Panc1 (cell line): ENCODE measurements around the gene ATXN10. TPM values are rescaled to one million over a fixed set of nuclear protein-coding genes. Genes with fewer than 3 reads are reported as not detected.

Source experiments
- ATAC-seq: fragments of 200-7000 bp; cut with Tn5 transposase; 2 replicates; pipeline ENCODE4 v1.9.1; 2020; ENCODE audit warnings: mild to moderate bottlenecking, moderate library complexity
- BruUV-seq: library from RNA; stranded (reverse); fragments of 400-500 nt; replicated peaks from 2 replicates; lab custom pipeline; 2021; lab: Mats Ljungman, UMichigan
- CTCF ChIA-PET: fragments of 300-600 bp; sonication (Branson Sonifier 250); formaldehyde crosslinking; loops from one replicate; lab custom pipeline; 2022; ENCODE audit warnings: antibody characterized with exemption; lab: Charles Lee
- POLR2A ChIA-PET: fragments of 300-600 bp; sonication (Branson Sonifier 250); formaldehyde crosslinking; loops from one replicate; lab custom pipeline; 2022; ENCODE audit warnings: antibody characterized with exemption; lab: Charles Lee
- DNase-seq: peaks from one replicate; pipeline ENCODE4 v3.0.0-alpha.2; 2010; ENCODE audit warnings: low read depth, low spot score
- H3K27ac ChIP-seq: 2 replicates; pipeline ENCODE4 v1.5.1; 2011; ENCODE audit warnings: mild to moderate bottlenecking, low read length, inconsistent platforms
- H3K27me3 ChIP-seq: fragments of 200-500 bp; sonication (Bioruptor generic); 2 replicates; pipeline ENCODE4 v1.6.0; 2014; ENCODE audit warnings: low read length, inconsistent platforms; ENCODE audit not compliant: control insufficient read depth, insufficient read depth
- H3K36me3 ChIP-seq: fragments of 200-500 bp; sonication (Bioruptor generic); 2 replicates; pipeline ENCODE4 v1.5.1; 2014; ENCODE audit warnings: inconsistent platforms, mild to moderate bottlenecking, low read length, moderate library complexity; ENCODE audit not compliant: control insufficient read depth, insufficient read depth
- H3K4me1 ChIP-seq: 2 replicates; pipeline ENCODE4 v1.5.1; 2011; ENCODE audit warnings: inconsistent platforms, mild to moderate bottlenecking, low read length, moderate library complexity; ENCODE audit not compliant: control insufficient read depth, insufficient read depth
- H3K4me3 ChIP-seq, 2 experiments: 2 replicates each; pipeline ENCODE4 v1.5.1; 2011 to 2012; ENCODE audit warnings: low read depth in 2 of 2, low read length in 2 of 2, mild to moderate bottlenecking in 2 of 2, inconsistent platforms in 1 of 2, moderate library complexity in 1 of 2
- H3K9me3 ChIP-seq: fragments of 200-500 bp; sonication (Bioruptor generic); 2 replicates; pipeline ENCODE4 v1.5.1; 2014; ENCODE audit warnings: low read depth, mild to moderate bottlenecking, inconsistent platforms, low read length, moderate library complexity; ENCODE audit not compliant: control insufficient read depth, insufficient read depth
- CTCF ChIP-seq: fragments of 450-650 bp; IDR thresholded peaks from 2 replicates; pipeline ENCODE4 v1.5.1; 2017; ENCODE audit warnings: mild to moderate bottlenecking
- POLR2AphosphoS5 ChIP-seq: IDR thresholded peaks from 2 replicates; pipeline ENCODE4 v1.6.1; 2012; ENCODE audit warnings: mild to moderate bottlenecking, low read depth, low read length, moderate library complexity
- REST ChIP-seq, 2 experiments: IDR thresholded peaks; 2 replicates each; pipeline ENCODE4 v1.6.1; 2011 to 2012; ENCODE audit warnings: low read depth in 2 of 2, control low read depth in 1 of 2, low read length in 1 of 2, mild to moderate bottlenecking in 1 of 2, moderate library complexity in 1 of 2; ENCODE audit not compliant: insufficient read depth in 1 of 2
- SIN3A ChIP-seq: IDR thresholded peaks from 2 replicates; pipeline ENCODE4 v1.6.1; 2012; ENCODE audit warnings: low read depth, mild to moderate bottlenecking, low read length, moderate library complexity, borderline replicate concordance; ENCODE audit not compliant: insufficient read depth
- TCF7L2 ChIP-seq: IDR thresholded peaks from 2 replicates; pipeline ENCODE4 v1.6.1; 2011; ENCODE audit warnings: mild to moderate bottlenecking, low read depth, low read length, inconsistent platforms
- in situ Hi-C: cut with HindIII; loops from 2 replicates; pipeline ENCODE4 v1.10.0; 2016; ENCODE audit warnings: low sequenced_read_pairs, low pct_unique_long_range_greater_than_20kb
- intact Hi-C: fragments of 100-400 bp; cut with micrococcal nuclease; formaldehyde crosslinking; loops from one replicate; pipeline ENCODE4 v1.10.0; 2022; ENCODE audit not compliant: unreplicated experiment
- total RNA-seq: library from RNA; stranded (reverse); gene quantifications from one replicate; pipeline ENCODE4 v1.2.1, GENCODE V29; 2021; ENCODE audit not compliant: unreplicated experiment

Gene ATXN10
- total RNA-seq, 1 experiment from 2014 or later, result 184 TPM

- Histone ChIP-seq H3K4me1 (no peaks in the 10 kb centered on the region), H3K9me3 (no peaks in the 10 kb centered on the region), H3K36me3 (no peaks in the 10 kb centered on the region), H3K4me3 (no peak overlapping the region), H3K27ac (no peak overlapping the region), H3K27me3 (no peaks in the 10 kb centered on the region)
- no TSS peak for BruUV-seq
- intact Hi-C loops (no loop called here), in situ Hi-C loops (no loop called here)
- CTCF ChIA-PET, result no interaction called here
- ATAC-seq, result no peak
- no peak for TF ChIP-seq REST (IDR thresholded peaks at IDR 0.05; ENCODE audit: insufficient read depth in 1 of 2, low read depth in 2 of 2, low read length in 1 of 2)
- no peak for TF ChIP-seq TCF7L2
- no peak for TF ChIP-seq SIN3A
- TF ChIP-seq CTCF, result no peak
- no peak for TF ChIP-seq POLR2AphosphoS5
- DNase-seq, result no peak
- POLR2A ChIA-PET, result no interaction called here
Measured at GRCh38 chr22:45651931-45652528, 19.6 kb upstream of the ATXN10 start.

GRCh38 chr22:45656577-45656976 is 15.1 kb upstream of the ATXN10 start:
- Histone ChIP-seq H3K4me1 (no peaks in the 10 kb centered on the region), H3K27ac (no peak overlapping the region), H3K9me3 (no peaks in the 10 kb centered on the region), H3K4me3 (no peak overlapping the region), H3K27me3 (no peaks in the 10 kb centered on the region), H3K36me3 (no peaks in the 10 kb centered on the region)
- DNase-seq (no peak), ATAC-seq (no peak)
- in situ Hi-C loops, result no loop called here
- TF ChIP-seq TCF7L2 (no peak), SIN3A (no peak), POLR2AphosphoS5 (no peak), CTCF (no peak), REST (IDR thresholded peaks at IDR 0.05; ENCODE audit: insufficient read depth in 1 of 2, low read depth in 2 of 2, low read length in 1 of 2) (no peak)
- CTCF ChIA-PET, result no interaction called here
- POLR2A ChIA-PET, result no interaction called here
- intact Hi-C loops, result no loop called here
- no TSS peak for BruUV-seq
